ENCODE data around the gene TRAF1. TPM values are rescaled to one million over a fixed set of nuclear protein-coding genes. Genes with fewer than 3 reads are reported as not detected.

The TRAF1 gene
- total RNA-seq, 2 experiments from 2014 or later, result 60.3 to 61.7 TPM

- Mint-ChIP-seq H3K4me1 (ENCODE audit: low read depth) (no peaks in the 10 kb centered on the region), H3K27me3 (no peaks in the 10 kb centered on the region), H3K27ac (no peak overlapping the region), H3K9me3 (no peaks in the 10 kb centered on the region), H3K4me3 (no peak overlapping the region), H3K36me3 (ENCODE audit: low read depth) (peaks cover 3% of the 10 kb centered on the region)
- ATAC-seq (ENCODE audit: poor library complexity), result no peak
- Histone ChIP-seq H3K27ac (ENCODE audit: low read depth in 1 of 2, low read length in 2 of 2) (no peak overlapping the region), H3K4me3 (ENCODE audit: low read length) (no peak overlapping the region), H3K36me3 (ENCODE audit: insufficient read depth, low read length) (no peaks in the 10 kb centered on the region), H3K4me1 (ENCODE audit: insufficient read depth, low read length) (no peaks in the 10 kb centered on the region), H3K27me3 (ENCODE audit: control insufficient read depth in 1 of 2, insufficient read depth in 2 of 2, low read length in 2 of 2) (no peaks in the 10 kb centered on the region), H3K9me3 (ENCODE audit: control insufficient read depth in 1 of 2, insufficient read depth in 1 of 2, low read length in 2 of 2) (no peaks in the 10 kb centered on the region)
- ChIA-PET CTCF (interaction anchor here (0.7 kb wide), 1 partner anchor 30 kb away, joined by 3 read pairs; no protein-coding TSS in a partner anchor), POLR2A (no interaction called here)
- TF ChIP-seq CTCF (IDR thresholded peaks at IDR 0.05), result no peak
- intact Hi-C loops (cut with DNase I, micrococcal nuclease), result no loop called here
- DNase-seq, result no peak
Observed at GRCh38 chr9:120966013-120966369, 39.4 kb upstream of the TRAF1 start.

- H3K27ac Mint-ChIP-seq, result no peak overlapping the region
- ChIA-PET CTCF (no interaction called here), POLR2A (no interaction called here)
- Histone ChIP-seq H3K27ac (ENCODE audit: low read depth in 1 of 2, low read length in 2 of 2) (no peak overlapping the region), H3K27me3 (ENCODE audit: control insufficient read depth in 1 of 2, insufficient read depth in 2 of 2, low read length in 2 of 2) (no peaks in the 10 kb centered on the region), H3K4me1 (ENCODE audit: insufficient read depth, low read length) (no peaks in the 10 kb centered on the region), H3K9me3 (ENCODE audit: control insufficient read depth in 1 of 2, insufficient read depth in 1 of 2, low read length in 2 of 2) (no peaks in the 10 kb centered on the region), H3K36me3 (ENCODE audit: insufficient read depth, low read length) (no peaks in the 10 kb centered on the region), H3K4me3 (ENCODE audit: low read length) (no peak overlapping the region)
- no peak for TF ChIP-seq CTCF (IDR thresholded peaks at IDR 0.05)
- peaks cover 3% of the 10 kb centered on the region for H3K36me3 Mint-ChIP-seq (ENCODE audit: low read depth)
- H3K4me3 Mint-ChIP-seq, result no peak overlapping the region
- no peaks in the 10 kb centered on the region for H3K9me3 Mint-ChIP-seq
- no peaks in the 10 kb centered on the region for H3K27me3 Mint-ChIP-seq
- DNase-seq (no peak), ATAC-seq (ENCODE audit: poor library complexity) (no peak)
- no peaks in the 10 kb centered on the region for H3K4me1 Mint-ChIP-seq (ENCODE audit: low read depth)
- intact Hi-C loops (cut with DNase I, micrococcal nuclease), result no loop called here
Observed at GRCh38 chr9:120965344-120966012, 38.9 kb upstream of the TRAF1 start.

GRCh38 chr9:120961936-120962335, 35.3 kb upstream of the TRAF1 start:
- ATAC-seq (ENCODE audit: poor library complexity) (no peak), DNase-seq (no peak)
- intact Hi-C loops (cut with DNase I, micrococcal nuclease), result loop anchor here in 1 of 2 experiments (5.0 kb wide), 1 partner anchor 190 kb away; no protein-coding TSS in a partner anchor
- H3K4me1 Mint-ChIP-seq (ENCODE audit: low read depth), result no peaks in the 10 kb centered on the region
- H3K9me3 ChIP-seq (ENCODE audit: control insufficient read depth in 1 of 2, insufficient read depth in 1 of 2, low read length in 2 of 2), result no peaks in the 10 kb centered on the region
- no peaks in the 10 kb centered on the region for H3K4me1 ChIP-seq (ENCODE audit: insufficient read depth, low read length)
- no peak for TF ChIP-seq CTCF (IDR thresholded peaks at IDR 0.05)
- H3K27me3 Mint-ChIP-seq, result no peaks in the 10 kb centered on the region
- no peak overlapping the region for H3K4me3 ChIP-seq (ENCODE audit: low read length)
- POLR2A ChIA-PET, result no interaction called here
- no peak overlapping the region for H3K27ac Mint-ChIP-seq
- no peaks in the 10 kb centered on the region for H3K27me3 ChIP-seq (ENCODE audit: control insufficient read depth in 1 of 2, insufficient read depth in 2 of 2, low read length in 2 of 2)
- no peak overlapping the region for H3K4me3 Mint-ChIP-seq
- no peaks in the 10 kb centered on the region for H3K36me3 ChIP-seq (ENCODE audit: insufficient read depth, low read length)
- no peak overlapping the region for H3K27ac ChIP-seq (ENCODE audit: low read depth in 1 of 2, low read length in 2 of 2)
- H3K36me3 Mint-ChIP-seq (ENCODE audit: low read depth), result peaks cover 3% of the 10 kb centered on the region
- H3K9me3 Mint-ChIP-seq, result no peaks in the 10 kb centered on the region
- CTCF ChIA-PET, result interaction anchor here (1.8 kb wide), 1 partner anchor 20 kb away, joined by 5 read pairs; no protein-coding TSS in a partner anchor

All from CD4-positive, alpha-beta T cell (primary cell).